Fibroblast of pulmonary artery (primary cell): ENCODE measurements around the gene FOXI2.

Experiments
- DNase-seq: peaks from one replicate; pipeline ENCODE4 v3.0.0-alpha.2; 2010; ENCODE audit warnings: low read depth
- H3K4me3 ChIP-seq: replicated peaks from 2 replicates; pipeline ENCODE4 v1.5.1; 2011; ENCODE audit warnings: low read depth, mild to moderate bottlenecking, control low read depth, low read length, moderate library complexity
- TF ChIP-seq, protein P1 (sequence below): IDR thresholded peaks from 2 replicates; pipeline ENCODE4 v1.5.1; 2011; ENCODE audit warnings: mild to moderate bottlenecking, control low read depth, low read length, inconsistent platforms; ENCODE audit errors: missing control alignments

The FOXI2 gene

DNA sequence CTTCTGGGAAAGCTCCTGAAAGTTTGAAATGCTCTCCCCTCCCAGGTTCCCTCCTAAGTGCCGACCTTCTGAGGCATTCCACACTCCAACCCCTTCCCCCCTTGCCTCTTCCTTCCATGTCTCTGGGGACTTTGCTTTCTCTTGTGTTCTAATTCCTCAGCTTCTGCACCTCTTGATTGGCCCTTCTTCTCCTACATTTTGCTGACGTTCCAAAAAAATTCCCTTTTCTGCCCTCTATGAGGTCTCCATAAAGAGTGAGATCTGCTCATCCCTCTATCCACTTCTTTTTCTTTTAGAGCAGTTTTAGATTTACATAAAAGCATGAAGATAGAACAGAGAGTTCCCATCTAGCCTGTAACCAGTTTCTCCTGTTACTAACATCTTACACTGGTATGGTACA, 22.3 kb downstream of the FOXI2 start:
- no peak overlapping the region for H3K4me3 ChIP-seq
- TF ChIP-seq, protein P1, sequence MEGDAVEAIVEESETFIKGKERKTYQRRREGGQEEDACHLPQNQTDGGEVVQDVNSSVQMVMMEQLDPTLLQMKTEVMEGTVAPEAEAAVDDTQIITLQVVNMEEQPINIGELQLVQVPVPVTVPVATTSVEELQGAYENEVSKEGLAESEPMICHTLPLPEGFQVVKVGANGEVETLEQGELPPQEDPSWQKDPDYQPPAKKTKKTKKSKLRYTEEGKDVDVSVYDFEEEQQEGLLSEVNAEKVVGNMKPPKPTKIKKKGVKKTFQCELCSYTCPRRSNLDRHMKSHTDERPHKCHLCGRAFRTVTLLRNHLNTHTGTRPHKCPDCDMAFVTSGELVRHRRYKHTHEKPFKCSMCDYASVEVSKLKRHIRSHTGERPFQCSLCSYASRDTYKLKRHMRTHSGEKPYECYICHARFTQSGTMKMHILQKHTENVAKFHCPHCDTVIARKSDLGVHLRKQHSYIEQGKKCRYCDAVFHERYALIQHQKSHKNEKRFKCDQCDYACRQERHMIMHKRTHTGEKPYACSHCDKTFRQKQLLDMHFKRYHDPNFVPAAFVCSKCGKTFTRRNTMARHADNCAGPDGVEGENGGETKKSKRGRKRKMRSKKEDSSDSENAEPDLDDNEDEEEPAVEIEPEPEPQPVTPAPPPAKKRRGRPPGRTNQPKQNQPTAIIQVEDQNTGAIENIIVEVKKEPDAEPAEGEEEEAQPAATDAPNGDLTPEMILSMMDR, result no peak
- no peak for DNase-seq

DNA sequence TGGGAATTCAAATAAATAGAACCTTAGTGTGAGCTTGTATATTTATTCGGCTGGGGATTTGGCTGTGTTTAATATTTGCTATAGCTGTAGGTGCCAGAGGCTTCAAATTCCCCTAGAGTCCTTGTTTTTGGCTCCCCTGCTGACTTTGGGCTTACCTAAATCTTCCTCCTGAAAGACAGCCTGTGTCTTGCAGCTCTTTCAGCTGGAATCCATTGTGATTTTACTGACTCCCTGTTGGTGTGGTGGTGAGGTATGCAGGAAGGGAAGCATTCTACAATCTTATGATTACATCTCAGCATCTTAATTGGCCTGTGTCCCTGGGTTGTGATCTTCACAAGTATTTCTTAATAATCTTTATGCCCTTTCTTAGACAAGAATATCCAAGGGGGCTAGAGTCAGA, 25.9 kb downstream of the FOXI2 start:
- no peak for DNase-seq
- H3K4me3 ChIP-seq, result no peak overlapping the region
- TF ChIP-seq, protein P1, result no peak

DNA sequence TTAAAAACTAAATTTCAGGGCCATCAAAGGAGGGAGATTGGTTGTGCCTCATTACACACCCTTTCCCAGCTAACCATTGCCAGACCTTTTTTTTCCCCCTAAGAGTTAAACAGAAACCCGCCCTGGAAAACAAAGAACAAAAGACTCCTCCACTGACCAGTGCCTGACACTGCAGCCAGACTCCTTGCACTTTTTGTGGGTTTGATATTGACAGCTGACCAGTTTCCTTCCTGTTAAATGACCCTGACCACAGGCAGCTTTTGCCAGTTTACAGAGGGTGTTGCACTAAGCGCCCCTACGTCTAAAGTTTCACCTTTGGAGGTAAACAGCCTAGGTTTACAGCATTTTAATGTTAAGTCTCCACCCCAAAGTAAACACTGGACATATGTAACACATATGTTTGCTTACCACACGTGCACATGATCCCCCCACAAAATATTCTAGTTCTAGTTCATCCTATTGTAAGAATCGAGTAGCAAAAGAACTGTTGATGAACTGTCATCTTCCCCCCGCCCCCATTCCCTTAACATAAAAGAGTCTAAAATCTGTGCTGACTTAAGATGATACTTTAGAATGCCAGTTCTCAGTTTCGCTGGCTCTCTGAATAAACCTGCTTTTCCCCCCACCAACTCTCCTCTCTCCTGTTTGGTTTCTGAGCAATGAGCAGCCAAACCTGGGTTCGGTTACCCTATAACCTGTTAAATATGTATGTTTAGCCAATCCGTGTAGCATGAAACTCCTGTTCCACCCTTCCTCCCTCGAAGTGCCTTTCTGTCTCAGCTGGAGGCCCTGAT, 38.0 kb downstream of the FOXI2 start:
- no peak for DNase-seq
- no peak overlapping the region for H3K4me3 ChIP-seq
- TF ChIP-seq, protein P1, result no peak

- no peak overlapping the region for H3K4me3 ChIP-seq
- DNase-seq, result no peak
- TF ChIP-seq, protein P1, result no peak
Measured at GRCh38 chr10:127776816-127777215, 39.8 kb downstream of the FOXI2 start.

DNA sequence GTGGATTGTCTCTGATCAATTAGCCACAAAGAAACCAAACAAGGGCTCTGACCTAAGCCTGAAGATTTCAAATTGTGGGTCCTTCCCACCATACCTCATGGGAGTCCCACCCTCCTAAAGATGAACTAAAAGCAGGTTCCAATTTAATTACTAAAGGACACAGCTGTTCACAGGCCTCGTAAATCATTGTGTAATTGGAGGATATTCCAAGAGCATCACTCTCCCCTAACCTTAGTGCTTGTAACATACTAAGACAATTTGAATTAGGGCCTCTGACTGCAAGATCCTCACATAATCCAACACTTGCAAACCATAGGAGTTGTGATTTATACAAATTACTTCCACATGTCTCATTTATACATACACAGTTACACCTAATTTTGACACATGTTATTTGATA, 44.4 kb downstream of the FOXI2 start:
- TF ChIP-seq, protein P1, result no peak
- H3K4me3 ChIP-seq, result no peak overlapping the region
- DNase-seq, result no peak

DNA sequence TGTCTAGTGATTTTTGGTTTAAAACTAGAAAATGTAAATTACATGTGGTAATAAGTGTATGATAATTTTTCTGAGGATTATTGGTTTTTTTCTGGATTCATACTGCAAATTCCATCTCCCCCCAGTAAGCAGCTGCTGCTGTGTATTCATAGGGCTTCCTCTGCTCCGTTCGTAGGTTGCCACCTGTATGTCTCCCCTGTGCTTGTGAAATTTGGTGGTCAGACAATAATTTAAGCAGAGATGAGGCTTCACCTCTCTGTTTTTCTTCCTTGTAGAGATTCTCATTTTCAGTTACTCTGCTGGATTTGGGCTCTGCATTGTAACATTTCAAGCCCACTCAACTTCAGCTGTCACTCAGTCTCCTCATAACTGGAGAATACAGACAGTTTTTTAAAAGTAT, 50.9 kb downstream of the FOXI2 start:
- DNase-seq, result no peak
- no peak overlapping the region for H3K4me3 ChIP-seq
- TF ChIP-seq, protein P1, result no peak

DNA sequence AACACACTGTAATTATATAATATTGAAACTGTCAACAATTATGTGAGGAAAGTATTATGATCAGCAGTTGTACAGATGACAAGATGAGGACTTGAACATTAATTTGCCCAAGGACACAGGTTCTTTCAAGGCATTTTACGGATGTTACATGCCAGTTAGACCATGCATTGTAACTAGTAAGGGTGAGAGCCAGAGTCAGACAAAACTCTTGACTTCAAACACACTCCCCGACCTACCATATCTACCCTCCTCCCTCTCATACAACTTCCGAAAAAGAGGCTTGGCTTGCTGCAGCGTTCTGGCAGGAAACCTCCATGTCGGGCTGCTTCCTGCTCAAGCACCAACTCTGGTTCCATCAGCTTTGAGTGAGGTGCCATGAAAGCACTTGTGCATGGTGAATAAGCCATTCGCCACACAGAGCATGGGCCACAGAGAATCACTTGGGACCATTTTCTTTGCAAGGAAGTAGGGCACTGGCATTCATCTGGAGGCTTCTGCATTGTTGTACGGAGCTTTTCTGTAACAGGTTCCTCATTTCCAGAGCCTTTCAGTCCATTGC, 53.2 kb downstream of the FOXI2 start:
- DNase-seq, result no peak
- TF ChIP-seq, protein P1, result no peak

More for the DNA sequence above, 53.2 kb downstream of the FOXI2 start:
- no peak overlapping the region for H3K4me3 ChIP-seq
